ENCODE data around the gene LAMA3. TPM values are rescaled to one million over a fixed set of nuclear protein-coding genes. Genes with fewer than 3 reads are reported as not detected.

Gene LAMA3
- total and polyA plus RNA-seq, 9 donors, result 2.3 to 8.7 (median 3.6) TPM

GRCh38 chr18:24002479-24002878 is 313.2 kb downstream of the LAMA3 start:
- Histone ChIP-seq H3K27me3 (ENCODE audit: control insufficient read depth, insufficient read depth, low read length) (peaks cover 3% of the 10 kb centered on the region), H3K36me3 (ENCODE audit: control insufficient read depth, insufficient read depth, low read length) (no peaks in the 10 kb centered on the region), H3K27ac (ENCODE audit: low read length) (no peak overlapping the region), H3K4me3 (ENCODE audit: low read length) (no peak overlapping the region), H3K9me3 (replicated peaks; ENCODE audit: control insufficient read depth, low read depth, low read length) (no peaks in the 10 kb centered on the region), H3K4me1 (ENCODE audit: control insufficient read depth, insufficient read depth, low read length) (no peaks in the 10 kb centered on the region)
- DNase-seq, result no peak
- 36% methylated on average over 2 of the region's 3 CpGs for WGBS (ENCODE audit: insufficient coverage)

- H3K9me3 ChIP-seq (replicated peaks; ENCODE audit: control insufficient read depth, low read depth, low read length), result no peaks in the 10 kb centered on the region
- H3K27ac ChIP-seq (ENCODE audit: low read length), result no peak overlapping the region
- WGBS (ENCODE audit: insufficient coverage), result 100% methylated on average over 1 of the region's 3 CpGs
- peaks cover 3% of the 10 kb centered on the region for H3K27me3 ChIP-seq (ENCODE audit: control insufficient read depth, insufficient read depth, low read length)
- DNase-seq, result no peak
- no peaks in the 10 kb centered on the region for H3K36me3 ChIP-seq (ENCODE audit: control insufficient read depth, insufficient read depth, low read length)
- no peak overlapping the region for H3K4me3 ChIP-seq (ENCODE audit: low read length)
- no peaks in the 10 kb centered on the region for H3K4me1 ChIP-seq (ENCODE audit: control insufficient read depth, insufficient read depth, low read length)
Measured at GRCh38 chr18:24003288-24003687, 314.0 kb downstream of the LAMA3 start.

GRCh38 chr18:24003903-24004640 is 314.8 kb downstream of the LAMA3 start:
- H3K4me1 ChIP-seq (ENCODE audit: control insufficient read depth, insufficient read depth, low read length), result no peaks in the 10 kb centered on the region
- no peaks in the 10 kb centered on the region for H3K9me3 ChIP-seq (replicated peaks; ENCODE audit: control insufficient read depth, low read depth, low read length)
- no peak overlapping the region for H3K27ac ChIP-seq (ENCODE audit: low read length)
- 57% methylated on average over 1 of the region's 2 CpGs for WGBS (ENCODE audit: insufficient coverage)
- no peak overlapping the region for H3K4me3 ChIP-seq (ENCODE audit: low read length)
- DNase-seq, result no peak
- H3K36me3 ChIP-seq (ENCODE audit: control insufficient read depth, insufficient read depth, low read length), result no peaks in the 10 kb centered on the region
- H3K27me3 ChIP-seq (ENCODE audit: control insufficient read depth, insufficient read depth, low read length), result peaks cover 3% of the 10 kb centered on the region

Other genes with a start within 250 kb of the LAMA3 start
- gene RIOK3, start 236.2 kb upstream of the LAMA3 start, total RNA-seq, result 59.6 TPM
- gene RIOK3, start 236.2 kb upstream of the LAMA3 start, polyA plus RNA-seq (ENCODE audit: insufficient read depth in 1 of 8, insufficient read length in 8 of 8, low replicate concordance in 1 of 8), result 10 to 100 TPM; 61.4 to 87.9 (median 72.3) TPM
- gene RMC1, start 185.9 kb upstream of the LAMA3 start, total RNA-seq, result 9.7 TPM
- 10 to 100 TPM; 11.0 to 14.5 (median 13.3) TPM for gene RMC1, start 185.9 kb upstream of the LAMA3 start, polyA plus RNA-seq (ENCODE audit: insufficient read depth in 1 of 8, insufficient read length in 8 of 8, low replicate concordance in 1 of 8)
- gene NPC1, start 102.9 kb upstream of the LAMA3 start, total RNA-seq, result 25.3 TPM
- 10 to 100 TPM; 17.9 to 29.2 (median 25.6) TPM for gene NPC1, start 102.9 kb upstream of the LAMA3 start, polyA plus RNA-seq (ENCODE audit: insufficient read depth in 1 of 8, insufficient read length in 8 of 8, low replicate concordance in 1 of 8)
- gene ANKRD29, start 26.5 kb upstream of the LAMA3 start, total RNA-seq, result 4.0 TPM
- gene ANKRD29, start 26.5 kb upstream of the LAMA3 start, polyA plus RNA-seq (ENCODE audit: insufficient read depth in 1 of 8, insufficient read length in 8 of 8, low replicate concordance in 1 of 8), result 1 to 10 TPM; 2.1 to 5.5 (median 3.2) TPM